Psoas muscle (tissue), 8 donors: ENCODE results near the gene TMEM119. TPM values are rescaled to one million over a fixed set of nuclear protein-coding genes. Genes with fewer than 3 reads are reported as not detected.
"Not testable (repeated sequence)": the region's sequence is repeated elsewhere in the genome, so short reads cannot be mapped to it uniquely, and the experiment has no call there.

ENCODE experiments used
- ATAC-seq, 4 donors: fragments of 200-7000 bp; cut with Tn5 transposase; one replicate each; pipeline ENCODE4 v1.9.1; 2020; ENCODE audit warnings: moderate library complexity in 3 of 4, mild to moderate bottlenecking in 2 of 4
- DNase-seq, 2 donors: peaks; one replicate each; pipeline ENCODE4 v3.0.0-alpha.2; 2020
- H3K27ac ChIP-seq: fragments of 200-600 bp; one replicate; pipeline ENCODE4 v1.8.0; 2022
- H3K27me3 ChIP-seq, 3 donors: fragments of 200-600 bp in 1 of 3; one replicate each; pipeline versions ENCODE4 v1.6.1 to v1.8.0; 2013 to 2022; ENCODE audit warnings: low read length in 2 of 3, mild to moderate bottlenecking in 2 of 3, moderate library complexity in 1 of 3; ENCODE audit not compliant: insufficient read depth in 3 of 3
- H3K36me3 ChIP-seq, 2 donors: fragments of 200-600 bp in 1 of 2; one replicate each; pipeline versions ENCODE4 v1.6.1 to v1.8.0; 2013 to 2022; ENCODE audit warnings: low read depth in 1 of 2, mild to moderate bottlenecking in 1 of 2, moderate library complexity in 1 of 2; ENCODE audit not compliant: insufficient read depth in 1 of 2
- H3K4me1 ChIP-seq: fragments of 200-600 bp; one replicate; pipeline ENCODE4 v1.8.0; 2022
- H3K4me3 ChIP-seq: fragments of 200-600 bp; one replicate; pipeline ENCODE4 v1.8.0; 2022; ENCODE audit warnings: mild to moderate bottlenecking
- H3K9me3 ChIP-seq: fragments of 200-600 bp; one replicate; pipeline ENCODE4 v1.8.0; 2022
- CTCF ChIP-seq: fragments of 200-600 bp; IDR thresholded peaks from one replicate; pipeline ENCODE4 v1.8.0; 2022; ENCODE audit warnings: antibody characterized with exemption
- WGBS, 3 donors: extraction: QIAGEN DNeasy Blood & Tissue Kit; methylation state at CpG; one replicate each; pipeline versions ENCODE4 v1.1.6 to v1.1.7; 2013; 5-methylcytosine and 5-hydroxymethylcytosine counted together
- intact Hi-C, 2 donors: fragments of 100-400 bp; cut with DNase I; formaldehyde crosslinking; loops; one replicate each; pipeline versions ENCODE4 v1.11.0 to v1.14.2; 2022
- polyA plus RNA-seq, 3 donors: library from polyadenylated mRNA; stranded (reverse); fragments of 200-250 nt; gene quantifications; one replicate each; pipeline ENCODE4 v1.2.3, GENCODE V29; 2013
- total RNA-seq, 4 donors: library from RNA; stranded (reverse); fragmentation: NEBNext Ultra II Directional in 2 of 4; extraction: Animal tissue kit (Norgen Biotek cat#: 25700) in 2 of 4; gene quantifications; one replicate each; pipeline versions ENCODE4 v1.2.1 to v1.2.4, GENCODE V29; 2021 to 2023
- donor health status: healthy with polysubstance abuse.
- donor health status: DM: no; HTN: no; CAD: no; lungs with moderate emphysema.
- donor health status: Bipolar disorder and iron deficiency.
- donor health status: healthy.
- donor health status: DM: yes; HTN: yes; CAD: no.
- donor health status: DM: no; HTN: no; CAD: no.
- donor health status: DM: no; HTN: no; CAD: no.
- donor health status: DM: yes; HTN: yes; CAD: no.

TMEM119 gene
- total and polyA plus RNA-seq, 7 donors = 0.25 to 2.6 (median 0.36) TPM

GRCh38 chr12:108559007-108559655, 38.8 kb downstream of the TMEM119 start:
- H3K36me3 ChIP-seq = peaks cover 3 to 26% of the 10 kb centered on the region in 2 donors
- H3K4me3 ChIP-seq = peak overlapping the region; percentile 76
- ATAC-seq (no peak), DNase-seq (no peak)
- peaks cover 54% of the 10 kb centered on the region for H3K4me1 ChIP-seq
- no peaks in the 10 kb centered on the region for H3K9me3 ChIP-seq
- H3K27ac ChIP-seq = no peak overlapping the region
- TF ChIP-seq CTCF = no peak
- 79 to 83% (median 79%) methylated on average over 12 to 13 of the region's 14 CpGs for WGBS, 3 donors
- intact Hi-C loops = no loop called here
- H3K27me3 ChIP-seq = no peaks in the 10 kb centered on the region

- peaks cover 60% of the 10 kb centered on the region for H3K4me1 ChIP-seq
Observed at GRCh38 chr12:108555383-108555782, 42.5 kb downstream of the TMEM119 start.

GRCh38 chr12:108553799-108554198, 44.1 kb downstream of the TMEM119 start:
- Histone ChIP-seq H3K27ac (no peak overlapping the region), H3K36me3 (peaks cover 3 to 29% of the 10 kb centered on the region in 2 donors), H3K4me3 (no peak overlapping the region), H3K4me1 (peaks cover 45% of the 10 kb centered on the region), H3K9me3 (no peaks in the 10 kb centered on the region), H3K27me3 (no peaks in the 10 kb centered on the region)
- no peak for TF ChIP-seq CTCF
- WGBS, 3 donors = 84 to 87% (median 84%) methylated on average over 5 of the region's 5 CpGs
- intact Hi-C loops = no loop called here
- ATAC-seq (no peak), DNase-seq (no peak)

More at GRCh38 chr12:108555383-108555782, 42.5 kb downstream of the TMEM119 start:
- ATAC-seq, H3K27me3 ChIP-seq, H3K27ac ChIP-seq, H3K9me3 ChIP-seq, H3K4me3 ChIP-seq, intact Hi-C loops, DNase-seq: not testable (repeated sequence)
- H3K36me3 ChIP-seq = peaks cover 3 to 23% of the 10 kb centered on the region in 2 donors
- 79 to 90% (median 83%) methylated on average over 9 of the region's 9 CpGs for WGBS, 3 donors

- peaks cover 24% of the 10 kb centered on the region for H3K4me1 ChIP-seq
- H3K9me3 ChIP-seq = no peaks in the 10 kb centered on the region
- H3K27ac ChIP-seq = no peak overlapping the region
- ATAC-seq (no peak), DNase-seq (no peak)
- no peak for TF ChIP-seq CTCF
- H3K4me3 ChIP-seq = no peak overlapping the region
- intact Hi-C loops = no loop called here
- H3K36me3 ChIP-seq = peaks cover 4 to 38% of the 10 kb centered on the region in 2 donors
- WGBS, 3 donors = 79 to 84% (median 79%) methylated on average over 5 of the region's 5 CpGs
- no peaks in the 10 kb centered on the region for H3K27me3 ChIP-seq
Observed at GRCh38 chr12:108551535-108551934, 46.3 kb downstream of the TMEM119 start.

GRCh38 chr12:108548954-108549521, 48.8 kb downstream of the TMEM119 start:
- no peak for TF ChIP-seq CTCF
- WGBS, 3 donors = 61 to 68% (median 65%) methylated on average over 7 of the region's 7 CpGs
- Histone ChIP-seq H3K27ac (no peak overlapping the region), H3K4me3 (no peak overlapping the region), H3K36me3 (peaks cover 9 to 54% of the 10 kb centered on the region in 2 donors), H3K4me1 (peaks cover 11% of the 10 kb centered on the region), H3K9me3 (no peaks in the 10 kb centered on the region), H3K27me3 (no peaks in the 10 kb centered on the region)
- intact Hi-C loops = no loop called here
- ATAC-seq (no peak), DNase-seq (no peak)
